NCI-H1105 treated with DMSO at 0.1 percent for 48 hours (cell line): Measurements from ENCODE around the gene RABL6.
A peak's percentile ranks its signal among the peaks of the same experiment; 100 is the strongest.
"Not testable (repeated sequence)": the region's sequence is repeated elsewhere in the genome, so short reads cannot be mapped to it uniquely, and the experiment has no call there.

Experiments
- DNase-seq: peaks from one replicate; lab custom pipeline; 2025; lab: John Stamatoyannopoulos, UW

Gene RABL6

GRCh38 chr9:136835932-136836904 lies 28.5 kb downstream of the RABL6 start:
- DNase-seq = no peak

- no peak for DNase-seq
Measured at GRCh38 chr9:136837146-136837855, 29.6 kb downstream of the RABL6 start.

- DNase-seq = not testable (repeated sequence)
Measured at GRCh38 chr9:136837856-136838277, 30.1 kb downstream of the RABL6 start.

GRCh38 chr9:136838314-136839228 lies 30.8 kb downstream of the RABL6 start:
- DNase-seq = no peak

- no peak for DNase-seq
Measured at GRCh38 chr9:136839229-136840139, 31.7 kb downstream of the RABL6 start.

- DNase-seq = no peak
Measured at GRCh38 chr9:136840140-136840876, 32.6 kb downstream of the RABL6 start.

- peak; percentile 53 for DNase-seq
Measured at GRCh38 chr9:136840877-136841645, 33.3 kb downstream of the RABL6 start.

- not testable (repeated sequence) for DNase-seq
Measured at GRCh38 chr9:136841646-136842379, 34.1 kb downstream of the RABL6 start.

- peak; percentile 62 for DNase-seq
Measured at GRCh38 chr9:136842380-136842948, 34.7 kb downstream of the RABL6 start, which contains the start of gene AJM1. Gene AJM1, plus strand, starts transcription at chr9:136842478. Its CDS starts 1,937 bp downstream, at chr9:136844415.

- not testable (repeated sequence) for DNase-seq
Measured at GRCh38 chr9:136843159-136843800, 35.5 kb downstream of the RABL6 start.

GRCh38 chr9:136843801-136844740 lies 36.3 kb downstream of the RABL6 start:
- not testable (repeated sequence) for DNase-seq

- DNase-seq = no peak
Measured at GRCh38 chr9:136844761-136845464, 37.2 kb downstream of the RABL6 start.

GRCh38 chr9:136845465-136846260 lies 37.9 kb downstream of the RABL6 start:
- no peak for DNase-seq

- no peak for DNase-seq
Measured at GRCh38 chr9:136846376-136847087, 38.8 kb downstream of the RABL6 start.
